Hepatocyte (in vitro differentiated cells): ENCODE measurements around the gene FST. TPM values are rescaled to one million over a fixed set of nuclear protein-coding genes. Genes with fewer than 3 reads are reported as not detected.
A peak's percentile ranks its signal among the peaks of the same experiment; 100 is the strongest.

Experiments used
- DNase-seq: peaks from one replicate; pipeline ENCODE4 v3.0.0-alpha.2; 2016; ENCODE audit warnings: low spot score
- H2AFZ ChIP-seq: fragments of 200-600 bp; sonication (generic); 2 replicates; pipeline ENCODE4 v1.6.0; 2016; ENCODE audit warnings: antibody characterized with exemption, mild to moderate bottlenecking
- H3K27ac ChIP-seq: fragments of 200-600 bp; sonication (generic); 2 replicates; pipeline ENCODE4 v1.5.1; 2016; ENCODE audit warnings: mild to moderate bottlenecking
- H3K27me3 ChIP-seq: fragments of 200-600 bp; sonication (generic); 2 replicates; pipeline ENCODE4 v1.6.1; 2016
- H3K36me3 ChIP-seq: fragments of 200-600 bp; sonication (generic); replicated peaks from 2 replicates; pipeline ENCODE4 v1.5.1; 2016; ENCODE audit warnings: low read depth; ENCODE audit not compliant: insufficient read depth
- H3K4me1 ChIP-seq: fragments of 200-600 bp; sonication (generic); 2 replicates; pipeline ENCODE4 v1.5.1; 2016; ENCODE audit warnings: mild to moderate bottlenecking, moderate library complexity; ENCODE audit not compliant: insufficient read depth
- H3K4me2 ChIP-seq: fragments of 200-600 bp; sonication (generic); 2 replicates; pipeline ENCODE4 v1.6.0; 2016
- H3K4me3 ChIP-seq: fragments of 200-600 bp; sonication (generic); 2 replicates; pipeline ENCODE4 v1.5.1; 2016; ENCODE audit warnings: mild to moderate bottlenecking
- H3K79me2 ChIP-seq: fragments of 200-600 bp; sonication (generic); 2 replicates; pipeline ENCODE4 v1.6.0; 2017; ENCODE audit warnings: mild to moderate bottlenecking
- H3K9me2 ChIP-seq: fragments of 200-600 bp; sonication (generic); replicated peaks from 2 replicates; pipeline ENCODE4 v1.6.0; 2017; ENCODE audit warnings: mild to moderate bottlenecking; ENCODE audit not compliant: insufficient read depth
- H3K9me3 ChIP-seq: fragments of 200-600 bp; sonication (generic); 2 replicates; pipeline ENCODE4 v1.5.1; 2016; ENCODE audit warnings: low read depth, mild to moderate bottlenecking
- H4K20me1 ChIP-seq: fragments of 200-600 bp; sonication (generic); 2 replicates; pipeline ENCODE4 v1.6.0; 2016; ENCODE audit warnings: mild to moderate bottlenecking; ENCODE audit not compliant: insufficient read depth, poor library complexity, severe bottlenecking
- EZH2 ChIP-seq: fragments of 200-600 bp; sonication (generic); IDR thresholded peaks from 2 replicates; pipeline ENCODE4 v1.6.1; 2016; ENCODE audit warnings: antibody characterized with exemption, mild to moderate bottlenecking, borderline replicate concordance
- EZH2phosphoT487 ChIP-seq: fragments of 200-600 bp; sonication (generic); IDR thresholded peaks from one replicate; pipeline ENCODE4 v1.6.1; 2018; ENCODE audit warnings: antibody characterized with exemption, mild to moderate bottlenecking, low read depth, moderate library complexity; ENCODE audit not compliant: unreplicated experiment, severe bottlenecking
- WGBS: methylation state at CpG from one replicate; pipeline ENCODE4 v1.1.6; 2016; ENCODE audit warnings: low lambda C conversion rate; ENCODE audit errors: missing lambda C conversion rate; 5-methylcytosine and 5-hydroxymethylcytosine counted together
- polyA plus RNA-seq: library from polyadenylated mRNA; unstranded; fragments of >200 nt; fragmentation: Nextera tagmentation; extraction: Ambion mirVana; gene quantifications from 2 replicates; pipeline ENCODE4 v1.2.1, GENCODE V29; 2016
- total RNA-seq: library from RNA; depleted of rRNA; stranded (reverse); fragments of >200 nt; gene quantifications from 2 replicates; pipeline ENCODE4 v1.2.3, GENCODE V29; 2014
- TF ChIP-seq, protein P1 (sequence below): fragments of 200-600 bp; sonication (generic); IDR thresholded peaks from 2 replicates; pipeline ENCODE4 v1.5.1; 2016; ENCODE audit warnings: antibody characterized with exemption, mild to moderate bottlenecking; ENCODE audit not compliant: poor library complexity

Gene FST
- total and polyA plus RNA-seq, 2 experiments from 2014 or later: 18.4 to 35.4 TPM

DNA sequence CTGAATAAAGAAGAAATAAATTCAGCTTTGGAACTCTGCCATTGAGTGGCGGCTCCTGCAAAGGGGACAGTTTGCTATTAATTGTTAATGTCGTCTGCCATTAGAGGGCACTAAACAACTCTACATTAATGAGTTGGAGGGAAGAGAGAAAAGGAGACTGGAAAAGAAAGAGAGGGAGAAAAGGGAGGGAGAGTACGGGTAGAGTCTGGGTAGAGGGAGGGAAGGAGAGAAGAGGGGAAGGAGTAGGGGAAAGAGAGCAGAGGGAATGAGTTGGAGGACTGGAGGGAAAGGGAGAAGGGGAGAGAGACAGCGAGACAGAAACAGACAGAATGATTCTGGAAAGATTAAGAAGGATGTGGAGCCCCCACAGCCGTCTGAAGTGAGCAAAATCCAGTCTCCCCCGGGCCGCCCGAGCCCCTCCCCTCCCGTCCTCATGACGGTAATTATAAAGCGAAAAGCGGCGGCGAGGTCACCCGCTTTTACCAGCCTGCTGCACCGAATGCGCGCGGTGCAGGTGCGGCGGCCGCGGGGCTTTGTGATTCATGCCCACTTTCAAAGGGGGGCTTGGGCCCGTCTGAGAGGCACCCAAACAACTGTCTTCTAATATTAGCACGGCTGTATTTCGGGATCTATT, 1.9 kb upstream of the FST start:
- Histone ChIP-seq H3K27ac (no peak overlapping the region), H3K36me3 (no peaks in the 10 kb centered on the region), H3K79me2 (no peaks in the 10 kb centered on the region), H4K20me1 (no peaks in the 10 kb centered on the region), H3K4me3 (peak overlapping the region; percentile 14), H3K9me2 (no peaks in the 10 kb centered on the region), H2AFZ (peak overlapping the region; percentile 0), H3K27me3 (no peaks in the 10 kb centered on the region), H3K9me3 (no peaks in the 10 kb centered on the region), H3K4me2 (peak overlapping the region; percentile 93), H3K4me1 (no peaks in the 10 kb centered on the region)
- TF ChIP-seq EZH2: no peak
- TF ChIP-seq, protein P1, sequence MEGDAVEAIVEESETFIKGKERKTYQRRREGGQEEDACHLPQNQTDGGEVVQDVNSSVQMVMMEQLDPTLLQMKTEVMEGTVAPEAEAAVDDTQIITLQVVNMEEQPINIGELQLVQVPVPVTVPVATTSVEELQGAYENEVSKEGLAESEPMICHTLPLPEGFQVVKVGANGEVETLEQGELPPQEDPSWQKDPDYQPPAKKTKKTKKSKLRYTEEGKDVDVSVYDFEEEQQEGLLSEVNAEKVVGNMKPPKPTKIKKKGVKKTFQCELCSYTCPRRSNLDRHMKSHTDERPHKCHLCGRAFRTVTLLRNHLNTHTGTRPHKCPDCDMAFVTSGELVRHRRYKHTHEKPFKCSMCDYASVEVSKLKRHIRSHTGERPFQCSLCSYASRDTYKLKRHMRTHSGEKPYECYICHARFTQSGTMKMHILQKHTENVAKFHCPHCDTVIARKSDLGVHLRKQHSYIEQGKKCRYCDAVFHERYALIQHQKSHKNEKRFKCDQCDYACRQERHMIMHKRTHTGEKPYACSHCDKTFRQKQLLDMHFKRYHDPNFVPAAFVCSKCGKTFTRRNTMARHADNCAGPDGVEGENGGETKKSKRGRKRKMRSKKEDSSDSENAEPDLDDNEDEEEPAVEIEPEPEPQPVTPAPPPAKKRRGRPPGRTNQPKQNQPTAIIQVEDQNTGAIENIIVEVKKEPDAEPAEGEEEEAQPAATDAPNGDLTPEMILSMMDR: peak; percentile 69
- DNase-seq: peak; percentile 71
- 3% methylated on average over 21 of the region's 26 CpGs for WGBS

DNA sequence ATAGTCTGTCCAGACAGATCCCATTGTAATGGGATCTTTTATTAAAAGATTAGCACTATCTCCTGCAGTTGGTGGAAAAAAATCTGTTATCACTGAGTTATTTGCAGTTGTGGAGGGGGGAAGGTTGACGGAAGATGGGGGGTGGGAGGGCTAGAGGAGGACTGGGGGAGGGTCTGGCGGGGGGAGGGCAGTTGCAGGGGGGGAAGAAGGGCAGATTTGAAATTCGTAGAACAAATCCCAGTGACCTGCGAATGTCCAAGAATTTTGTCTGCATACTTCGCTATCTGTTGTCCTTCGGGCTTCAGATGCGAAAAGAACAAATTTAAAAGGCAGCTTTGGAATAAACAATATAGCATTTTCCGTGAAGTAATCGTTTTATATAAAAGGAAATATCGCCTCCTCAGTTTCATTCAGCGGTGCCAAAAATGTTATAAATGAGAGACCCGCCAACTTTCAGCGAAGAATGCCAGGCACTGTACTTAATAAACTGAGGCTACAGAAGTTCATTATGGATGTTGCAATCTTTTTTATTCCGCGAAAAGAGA, 1.3 kb upstream of the FST start:
- Histone ChIP-seq H3K9me2 (no peaks in the 10 kb centered on the region), H3K4me2 (peak overlapping the region; percentile 93), H3K4me1 (no peaks in the 10 kb centered on the region), H3K27ac (peak overlapping the region; percentile 73), H3K36me3 (no peaks in the 10 kb centered on the region), H3K9me3 (no peaks in the 10 kb centered on the region), H3K27me3 (no peaks in the 10 kb centered on the region), H4K20me1 (no peaks in the 10 kb centered on the region), H3K4me3 (peak overlapping the region; percentile 85), H2AFZ (peak overlapping the region; percentile 44), H3K79me2 (no peaks in the 10 kb centered on the region)
- WGBS: 2% methylated on average over 15 of the region's 15 CpGs
- TF ChIP-seq, protein P1: no peak
- no peak for TF ChIP-seq EZH2
- no peak for TF ChIP-seq EZH2phosphoT487
- DNase-seq: peak; percentile 11

DNA sequence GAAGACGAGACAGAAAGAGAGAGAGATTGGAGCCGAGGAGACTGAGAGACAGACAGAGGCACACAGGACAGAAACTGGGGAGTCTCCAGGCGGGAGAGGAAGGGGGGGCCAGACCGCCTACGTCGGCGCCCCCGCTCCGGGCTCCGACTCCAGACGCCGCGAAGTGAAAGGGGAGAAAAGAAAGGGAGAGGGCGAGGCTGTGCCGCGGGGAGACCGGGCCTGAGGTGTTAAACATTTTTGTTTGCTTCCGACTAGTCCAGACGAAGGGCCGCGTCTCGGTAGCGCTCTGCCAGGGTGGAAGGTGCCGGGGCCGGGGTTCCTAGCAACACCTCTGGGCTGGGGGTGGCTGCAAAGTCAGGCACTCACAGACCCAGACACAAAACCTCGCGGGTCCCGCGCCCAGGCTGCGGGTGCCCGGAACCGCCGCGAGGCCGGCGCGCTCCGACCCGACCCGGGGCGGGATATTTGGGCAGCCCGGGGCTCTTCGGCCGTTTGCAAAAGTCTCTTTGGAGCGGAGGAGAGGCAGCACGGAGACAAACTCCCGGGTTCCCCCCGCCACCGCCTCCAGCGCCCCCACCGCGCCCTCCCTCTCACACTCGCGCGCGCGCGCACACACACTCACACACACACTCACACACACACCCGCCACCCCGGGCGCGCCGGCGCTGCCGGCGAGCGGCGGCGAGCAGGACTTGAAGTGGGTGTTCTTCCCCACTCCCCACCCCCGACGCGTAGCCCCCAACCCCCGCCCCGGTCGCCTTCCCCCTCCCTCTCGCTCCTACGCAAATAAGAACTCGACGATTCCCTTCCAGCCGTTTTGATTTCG, 626 bp upstream of the FST start:
- Histone ChIP-seq H3K79me2 (no peaks in the 10 kb centered on the region), H2AFZ (peak overlapping the region; percentile 44), H3K27ac (peak overlapping the region; percentile 73), H3K36me3 (no peaks in the 10 kb centered on the region), H4K20me1 (no peaks in the 10 kb centered on the region), H3K4me2 (peak overlapping the region; percentile 93), H3K4me1 (no peaks in the 10 kb centered on the region), H3K27me3 (no peaks in the 10 kb centered on the region), H3K9me3 (no peaks in the 10 kb centered on the region), H3K4me3 (peak overlapping the region; percentile 85), H3K9me2 (no peaks in the 10 kb centered on the region)
- under 1% methylated on average over 52 of the region's 81 CpGs for WGBS
- DNase-seq: peak; percentile 76
- TF ChIP-seq EZH2 (no peak), EZH2phosphoT487 (no peak)
- TF ChIP-seq, protein P1: no peak
